GM12892 (cell line): ENCODE results near the gene SERINC2.

ENCODE experiments used
- POLR2A ChIP-seq: IDR thresholded peaks from 2 replicates; pipeline ENCODE4 v1.6.1; 2011; ENCODE audit warnings: low read depth, low read length, control low read depth
- POLR2AphosphoS5 ChIP-seq: IDR thresholded peaks from 2 replicates; pipeline ENCODE4 v1.6.1; 2011; ENCODE audit warnings: low read depth, low read length, control low read depth
- TAF1 ChIP-seq: IDR thresholded peaks from 2 replicates; pipeline ENCODE4 v1.6.1; 2011; ENCODE audit warnings: low read depth, mild to moderate bottlenecking, control low read depth, low read length, borderline replicate concordance

DNA sequence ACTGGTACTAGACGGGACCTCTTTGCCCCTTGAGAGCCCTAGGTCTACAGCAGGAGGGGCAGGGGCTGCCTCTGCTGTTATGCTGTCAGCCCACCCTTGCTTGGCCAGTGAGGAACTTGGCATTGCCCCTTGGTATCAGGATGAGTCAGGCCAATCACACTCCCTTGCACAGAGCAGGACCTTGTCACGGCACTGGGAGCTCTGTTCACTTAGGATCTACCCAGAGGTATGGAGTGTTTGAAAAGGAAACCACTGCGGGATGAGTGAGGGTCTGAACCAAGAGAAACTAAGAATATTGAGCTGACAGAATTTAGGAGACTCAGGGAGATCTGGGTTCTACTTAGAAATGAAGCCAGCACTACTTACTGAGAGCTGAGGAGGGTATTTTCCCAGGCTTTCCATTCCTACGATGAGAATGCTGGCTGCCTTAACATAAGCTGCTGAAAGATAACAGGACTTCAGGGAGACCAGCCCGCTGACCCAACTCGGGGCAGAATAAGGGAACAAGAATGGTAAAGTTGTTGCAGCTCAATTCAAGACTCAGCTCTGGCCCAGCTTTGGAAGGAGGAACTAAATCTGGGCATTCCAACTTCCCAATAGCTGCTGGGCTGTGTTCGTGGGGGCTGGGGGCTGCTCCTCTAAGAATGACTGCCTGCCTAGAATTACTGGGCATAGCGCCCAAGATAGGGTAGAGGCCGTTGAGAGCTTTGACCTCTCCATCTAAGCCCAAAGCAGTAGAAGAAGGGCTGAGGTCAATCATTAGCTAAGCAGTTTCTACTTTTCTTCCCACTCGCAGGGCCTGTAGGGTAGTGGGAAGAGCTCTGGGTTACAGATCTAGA lies 41.7 kb upstream of the SERINC2 start:
- TF ChIP-seq POLR2A (no peak), POLR2AphosphoS5 (no peak), TAF1 (no peak)
